NCI-H1436 (cell line): ENCODE results near the gene SLC23A2.
A peak's percentile ranks its signal among the peaks of the same experiment; 100 is the strongest.
"Not testable (repeated sequence)": the region's sequence is repeated elsewhere in the genome, so short reads cannot be mapped to it uniquely, and the experiment has no call there.

Experiments used
- DNase-seq: peaks from one replicate; lab custom pipeline; 2025; lab: John Stamatoyannopoulos, UW

Gene SLC23A2

GRCh38 chr20:4876301-4876700 lies 125.0 kb downstream of the SLC23A2 start:
- no peak for DNase-seq

DNA sequence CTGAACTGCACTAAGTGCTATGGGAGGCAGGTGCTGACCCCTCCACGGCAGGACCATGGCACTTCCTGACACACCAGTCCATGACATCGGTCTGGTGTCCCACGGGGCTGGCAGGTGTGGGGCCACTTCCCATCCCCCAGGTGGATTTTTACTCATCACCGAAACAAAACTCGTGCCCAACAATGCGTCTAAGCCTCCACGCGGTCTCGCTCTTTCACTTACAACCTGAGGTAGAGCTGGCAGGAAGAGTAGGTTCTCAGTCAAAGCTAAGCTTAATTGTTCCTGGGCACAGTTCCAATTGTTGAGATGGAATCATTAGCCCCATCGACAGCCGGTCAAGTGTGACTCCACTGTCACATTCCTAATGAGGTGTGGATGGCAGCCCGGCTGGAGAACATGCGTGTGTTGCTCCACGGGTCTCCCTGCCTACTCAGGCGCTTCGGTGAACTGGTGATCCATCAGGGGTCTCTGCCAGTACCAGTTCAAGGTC lies 125.7 kb downstream of the SLC23A2 start:
- peak; percentile 86 for DNase-seq

DNA sequence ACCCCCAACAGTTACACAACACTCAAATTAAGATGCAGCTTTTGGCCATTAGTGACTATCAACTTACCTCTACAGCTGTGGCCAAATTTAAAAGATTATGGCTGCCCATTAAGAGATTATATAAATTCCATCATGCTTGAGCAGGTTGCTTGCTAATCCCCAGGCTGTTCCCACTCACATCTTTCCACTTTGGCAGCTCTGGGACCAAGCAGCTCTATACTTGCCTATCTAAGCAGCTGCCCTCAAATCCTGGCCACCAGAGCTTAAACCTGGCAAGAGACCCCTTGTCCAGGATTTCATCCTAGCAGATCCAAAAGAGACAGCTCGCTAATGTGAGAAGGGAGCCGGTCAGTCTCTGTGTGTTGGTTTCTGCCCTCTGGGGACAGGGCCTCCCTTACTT lies 127.9 kb downstream of the SLC23A2 start:
- no peak for DNase-seq

DNA sequence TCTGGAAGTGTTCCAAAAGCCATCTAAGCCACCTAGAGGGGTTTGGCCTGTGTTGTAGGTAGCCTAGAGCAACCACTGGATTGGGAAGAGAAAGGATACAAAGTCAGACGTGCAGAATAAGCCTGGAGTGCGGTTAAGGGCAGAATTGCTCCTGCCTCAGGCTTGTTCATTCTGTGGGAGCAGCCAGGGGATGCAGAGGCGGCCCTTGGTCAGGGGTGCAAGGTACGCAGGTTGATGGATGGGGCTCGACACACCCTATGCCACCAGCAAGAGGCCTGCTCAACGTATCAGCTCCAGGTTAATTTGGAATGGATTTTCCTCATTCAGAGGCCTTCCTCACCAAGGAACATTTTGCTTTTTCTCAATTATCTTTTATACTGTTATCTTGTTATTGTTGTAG lies 129.8 kb downstream of the SLC23A2 start:
- no peak for DNase-seq

DNA sequence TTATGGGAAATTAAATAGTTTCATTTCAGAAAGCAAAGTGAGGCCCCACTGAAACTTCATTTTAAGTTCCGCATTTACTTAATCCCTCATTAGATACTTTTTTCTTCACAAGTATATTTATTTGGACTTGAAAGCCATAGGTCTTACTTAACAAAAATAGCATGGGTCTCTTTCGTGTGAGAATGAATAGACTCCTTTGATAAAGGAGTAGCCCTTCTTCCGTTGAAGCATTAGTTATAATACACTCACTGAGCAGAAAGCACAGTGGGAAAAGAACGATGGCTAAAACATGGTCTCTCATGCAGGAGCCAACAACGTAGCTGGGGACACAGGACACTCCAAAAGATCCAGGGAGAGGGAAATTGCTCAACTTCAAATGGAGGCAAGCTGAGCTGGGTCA lies 130.4 kb downstream of the SLC23A2 start:
- no peak for DNase-seq

GRCh38 chr20:4869290-4870193 lies 131.8 kb downstream of the SLC23A2 start:
- no peak for DNase-seq

- no peak for DNase-seq
Observed at GRCh38 chr20:4867051-4867450, 134.3 kb downstream of the SLC23A2 start.

GRCh38 chr20:4866429-4866828 lies 134.9 kb downstream of the SLC23A2 start:
- no peak for DNase-seq

DNA sequence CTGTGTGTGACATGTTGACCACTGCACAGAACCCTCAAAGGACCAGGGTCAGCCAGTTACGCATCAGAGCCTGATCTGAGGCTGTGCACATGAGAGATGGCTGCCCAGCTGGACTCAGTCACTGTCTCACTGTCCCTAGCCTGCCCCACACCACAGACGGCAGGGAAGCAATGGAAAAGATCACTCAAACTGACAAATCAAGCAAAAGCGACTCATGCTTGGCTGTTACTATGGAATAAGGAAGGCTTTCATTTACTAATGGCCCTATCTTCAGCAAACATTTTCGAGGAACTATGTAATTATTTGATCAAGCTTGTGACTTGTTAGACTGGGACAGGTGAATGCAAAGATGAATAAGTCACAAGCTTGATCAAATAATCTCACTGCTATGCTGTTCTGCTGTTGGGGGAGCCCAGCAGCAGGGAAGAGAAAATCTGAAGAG lies 137.0 kb downstream of the SLC23A2 start:
- DNase-seq, result no peak

GRCh38 chr20:4862661-4863060 lies 138.6 kb downstream of the SLC23A2 start:
- no peak for DNase-seq

GRCh38 chr20:4861961-4862360 lies 139.3 kb downstream of the SLC23A2 start:
- no peak for DNase-seq

DNA sequence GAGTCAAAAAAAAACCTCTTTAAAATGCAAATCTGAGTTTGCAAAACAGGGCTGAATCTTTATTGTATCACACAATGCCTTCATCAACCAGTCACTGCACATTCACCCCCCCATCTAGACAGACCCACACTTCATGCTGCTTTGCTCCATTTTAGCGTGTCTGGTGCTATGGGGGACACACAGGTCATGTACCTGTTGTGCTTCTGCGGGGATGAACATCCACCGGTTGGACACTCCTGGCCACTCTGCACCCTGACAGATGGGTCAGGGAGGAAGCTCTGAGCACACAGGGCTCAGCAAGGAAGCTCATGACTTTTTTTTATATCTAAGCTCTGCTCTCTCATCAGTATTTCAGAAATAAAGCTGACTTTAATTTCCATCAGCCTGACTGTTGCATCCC lies 143.3 kb downstream of the SLC23A2 start:
- DNase-seq, result no peak

DNA sequence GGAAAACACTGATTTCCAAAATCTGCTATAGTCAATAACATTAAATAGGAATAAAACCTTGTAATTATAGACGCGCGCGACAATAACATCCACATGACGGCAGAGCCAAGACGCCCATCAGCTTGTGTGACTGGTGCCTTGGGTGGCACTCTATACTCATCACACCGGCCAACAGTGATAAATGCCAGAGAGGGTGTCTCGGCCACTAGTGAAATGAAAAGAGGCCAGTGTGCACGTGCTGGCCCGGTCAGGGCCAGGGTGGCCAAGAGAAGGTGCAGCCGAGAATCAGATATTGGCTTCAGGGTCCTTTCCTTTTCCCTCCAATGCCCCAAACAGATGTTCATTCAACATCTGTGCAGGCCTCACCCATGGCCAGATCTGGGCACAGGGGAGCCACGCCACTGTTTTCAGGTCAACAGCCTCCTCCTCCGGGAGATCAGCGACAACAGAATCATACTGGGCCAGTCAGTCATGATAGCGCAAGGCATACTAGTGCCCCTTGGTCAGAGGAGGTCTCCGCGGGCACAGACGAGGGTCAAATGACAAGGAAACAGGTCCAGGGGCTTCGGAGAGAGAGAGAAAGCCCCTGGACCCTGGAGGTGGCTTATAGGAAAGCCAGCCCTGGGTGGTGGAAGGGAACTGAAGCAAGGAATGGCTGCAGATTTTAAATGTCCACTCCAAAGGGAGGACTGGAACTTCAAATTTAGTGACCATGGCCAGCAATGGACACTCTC lies 145.1 kb downstream of the SLC23A2 start:
- no peak for DNase-seq

- no peak for DNase-seq
Observed at GRCh38 chr20:4855555-4855954, 145.8 kb downstream of the SLC23A2 start.

- no peak for DNase-seq
Observed at GRCh38 chr20:4855097-4855496, 146.2 kb downstream of the SLC23A2 start.

DNA sequence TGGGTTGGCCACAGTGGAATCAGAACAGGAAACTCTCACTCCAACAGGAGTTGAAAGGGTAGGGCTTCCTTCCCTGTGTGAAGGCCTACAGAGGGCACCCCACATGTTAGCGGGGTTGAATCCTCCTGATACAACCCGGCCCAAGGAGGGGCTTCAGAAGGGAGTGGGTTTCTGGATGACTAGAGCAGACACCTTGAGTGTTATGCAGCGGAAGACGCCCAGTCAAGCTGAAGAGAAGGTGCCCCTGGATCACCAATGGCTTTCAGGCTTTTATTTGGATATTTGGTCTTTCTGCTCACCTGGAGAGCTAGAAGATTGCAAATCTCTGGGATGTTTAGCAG lies 146.8 kb downstream of the SLC23A2 start:
- DNase-seq, result no peak

DNA sequence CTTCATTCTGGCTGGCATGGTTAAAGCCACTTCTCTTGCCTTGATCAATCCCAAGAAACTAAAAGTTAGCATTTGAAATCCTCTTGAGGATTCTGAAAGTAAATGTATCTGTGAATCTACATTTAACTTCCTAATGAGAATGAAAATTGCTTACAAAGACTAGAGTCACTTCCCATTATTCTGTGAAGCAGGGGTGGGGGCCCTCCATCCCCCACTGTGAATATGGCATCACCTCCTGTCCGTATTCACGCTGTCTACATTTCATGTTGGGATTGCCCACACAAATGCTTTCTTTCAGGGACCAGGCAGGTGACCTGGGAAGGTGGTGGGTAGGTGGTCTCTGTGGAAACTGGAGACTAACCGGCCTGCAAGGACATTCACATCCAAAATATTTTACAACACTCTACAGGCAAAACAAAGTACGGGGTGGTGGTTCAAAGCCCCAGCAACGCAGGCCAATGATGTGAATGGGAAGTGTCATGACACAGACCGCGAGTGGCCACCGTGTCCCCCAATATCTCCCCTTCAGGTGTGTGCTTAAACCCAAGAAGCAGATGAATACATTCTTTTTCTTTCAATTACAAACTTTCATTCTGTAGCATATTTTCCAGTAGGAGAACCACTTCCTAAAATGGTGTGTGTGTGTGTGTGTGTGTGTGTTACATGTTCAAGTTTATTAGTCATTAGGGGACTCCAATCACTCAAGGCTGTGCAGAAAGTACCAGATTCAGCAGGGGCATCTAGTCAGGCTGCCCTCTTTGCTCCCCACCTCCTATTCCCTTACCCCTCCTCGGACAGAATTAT lies 147.4 kb downstream of the SLC23A2 start:
- no peak for DNase-seq

- DNase-seq, result no peak
Observed at GRCh38 chr20:4853004-4853403, 148.3 kb downstream of the SLC23A2 start.

DNA sequence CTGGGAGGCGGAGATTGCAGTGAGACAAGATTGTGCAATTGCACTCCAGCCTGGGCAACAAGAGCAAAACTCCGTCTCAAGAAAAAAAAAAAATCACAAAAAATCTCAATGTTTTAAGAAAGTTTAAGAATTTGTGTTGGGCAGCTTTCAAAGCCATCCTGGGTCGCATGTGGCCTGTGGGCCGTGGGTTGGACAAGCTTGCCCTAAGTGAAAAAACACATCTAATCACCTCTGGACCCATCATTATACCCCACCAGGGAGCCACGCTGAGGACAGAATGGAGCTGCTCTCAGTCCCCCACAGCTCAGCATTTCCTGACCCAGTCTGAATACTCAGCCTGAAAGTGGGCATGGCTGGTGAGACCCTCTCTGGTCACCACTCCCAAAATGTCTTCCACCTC lies 150.3 kb downstream of the SLC23A2 start:
- no peak for DNase-seq

GRCh38 chr20:4848829-4849228 lies 152.5 kb downstream of the SLC23A2 start:
- DNase-seq, result not testable (repeated sequence)

DNA sequence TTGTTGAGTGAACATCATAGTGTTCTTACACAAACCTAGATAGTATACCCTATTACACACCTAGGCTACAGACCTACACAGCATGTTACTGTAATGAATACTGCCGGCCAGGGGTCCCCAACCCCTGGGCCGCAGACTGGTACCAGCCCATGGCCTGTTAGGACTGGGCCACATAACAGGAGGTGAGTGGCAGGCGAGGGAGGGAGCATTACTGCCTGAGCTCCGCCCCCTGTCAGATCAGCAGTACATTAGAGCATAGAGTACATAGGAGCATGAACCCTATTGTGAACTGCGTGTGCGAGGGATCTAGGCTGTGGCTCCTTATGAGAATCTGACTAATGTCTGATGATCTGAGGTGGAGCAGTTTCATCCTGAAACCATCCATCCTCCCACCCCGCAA lies 153.3 kb downstream of the SLC23A2 start:
- DNase-seq, result no peak

DNA sequence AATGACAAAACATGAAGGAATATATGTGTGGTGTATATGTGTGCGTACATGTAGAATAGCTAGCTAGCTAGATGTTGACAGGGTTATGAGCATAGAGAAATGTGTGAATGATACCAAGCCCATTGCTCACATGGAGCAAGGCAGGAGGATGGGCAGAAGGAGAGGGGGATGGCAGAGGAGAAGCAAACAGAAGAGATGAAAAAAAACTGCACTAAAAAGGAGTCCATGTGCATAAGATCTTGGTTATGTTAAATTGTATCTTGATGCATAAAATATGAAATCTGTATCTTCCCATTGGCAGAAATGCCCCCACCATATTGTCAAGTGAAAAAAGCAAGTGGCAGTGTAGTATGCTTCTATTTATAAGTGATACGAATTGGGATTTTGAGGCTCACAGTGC lies 154.5 kb downstream of the SLC23A2 start:
- DNase-seq, result no peak
